Activated naive CD4-positive, alpha-beta T cell treated with anti-CD3 and anti-CD28 coated beads, Interleukin-2, amount 50 U/mL, for 24 hours (primary cell): ENCODE data around the gene GTF3C5.

ENCODE experiments used
- H3K27ac Mint-ChIP-seq: one replicate; pipeline ENCODE4 v1.8.0; 2021; ENCODE audit warnings: mild to moderate bottlenecking, mixed read lengths
- H3K27me3 Mint-ChIP-seq: one replicate; pipeline ENCODE4 v1.8.0; 2021; ENCODE audit warnings: mixed read lengths
- H3K36me3 Mint-ChIP-seq: one replicate; pipeline ENCODE4 v1.8.0; 2021; ENCODE audit warnings: mixed read lengths
- H3K4me1 Mint-ChIP-seq: one replicate; pipeline ENCODE4 v1.8.0; 2021; ENCODE audit warnings: mixed read lengths
- H3K4me3 Mint-ChIP-seq: one replicate; pipeline ENCODE4 v1.8.0; 2021; ENCODE audit warnings: mild to moderate bottlenecking, mixed read lengths
- H3K9me3 Mint-ChIP-seq: one replicate; pipeline ENCODE4 v1.8.0; 2021; ENCODE audit warnings: mixed read lengths

The GTF3C5 gene

GRCh38 chr9:133107245-133107722 lies 76.5 kb downstream of the GTF3C5 start:
- Mint-ChIP-seq H3K9me3 (no peaks in the 10 kb centered on the region), H3K4me3 (no peak overlapping the region), H3K4me1 (no peaks in the 10 kb centered on the region), H3K27ac (no peak overlapping the region), H3K27me3 (no peaks in the 10 kb centered on the region), H3K36me3 (peaks cover 14% of the 10 kb centered on the region)
